Fibroblast of lung (primary cell): ENCODE results near the gene PTER. TPM values are rescaled to one million over a fixed set of nuclear protein-coding genes. Genes with fewer than 3 reads are reported as not detected.
A peak's percentile ranks its signal among the peaks of the same experiment; 100 is the strongest.

ENCODE experiments used
- DNase-seq, 2 donors: peaks; one replicate each; pipeline versions ENCODE4 v3.0.0 to v3.0.0-alpha.2; 2010; ENCODE audit warnings: low read depth in 2 of 2
- H2AFZ ChIP-seq: 2 replicates; pipeline ENCODE4 v1.5.1; 2012; ENCODE audit warnings: low read length, control low read depth, inconsistent platforms
- H3K27ac ChIP-seq: 2 replicates; pipeline ENCODE4 v1.5.1; 2011; ENCODE audit warnings: low read length, control low read depth; ENCODE audit not compliant: insufficient read depth
- H3K27me3 ChIP-seq: 2 replicates; pipeline ENCODE4 v1.5.1; 2011; ENCODE audit warnings: mild to moderate bottlenecking, low read length; ENCODE audit not compliant: control insufficient read depth, insufficient read depth
- H3K36me3 ChIP-seq: 2 replicates; pipeline ENCODE4 v1.5.1; 2011; ENCODE audit warnings: low read length; ENCODE audit not compliant: control insufficient read depth, insufficient read depth
- H3K4me1 ChIP-seq: 2 replicates; pipeline ENCODE4 v1.5.1; 2011; ENCODE audit warnings: low read length; ENCODE audit not compliant: control insufficient read depth, insufficient read depth; ENCODE audit errors: extremely low read depth
- H3K4me2 ChIP-seq: 2 replicates; pipeline ENCODE4 v1.5.1; 2011; ENCODE audit warnings: low read length, control low read depth; ENCODE audit not compliant: insufficient read depth; ENCODE audit errors: extremely low read depth
- H3K4me3 ChIP-seq, 4 experiments: fragments of 200-600 bp in 1 of 4; sonication (generic) in 1 of 4; replicated peaks in 1 of 4; 2 replicates each; pipeline ENCODE4 v1.5.1; 2011 to 2016; ENCODE audit warnings: low read length in 4 of 4, low read depth in 3 of 4, mild to moderate bottlenecking in 3 of 4, control low read depth in 2 of 4, inconsistent platforms in 1 of 4, mixed read lengths in 1 of 4; ENCODE audit not compliant: insufficient read depth in 1 of 4; ENCODE audit errors: control extremely low read depth in 1 of 4
- H3K79me2 ChIP-seq: 2 replicates; pipeline ENCODE4 v1.5.1; 2012; ENCODE audit warnings: mild to moderate bottlenecking, low read length, inconsistent platforms; ENCODE audit not compliant: control insufficient read depth, insufficient read depth
- H3K9ac ChIP-seq: 2 replicates; pipeline ENCODE4 v1.5.1; 2011; ENCODE audit warnings: mild to moderate bottlenecking, low read length, control low read depth; ENCODE audit not compliant: insufficient read depth
- H3K9me3 ChIP-seq: 2 replicates; pipeline ENCODE4 v1.5.1; 2012; ENCODE audit warnings: low read depth, low read length; ENCODE audit not compliant: control insufficient read depth, insufficient read depth
- H4K20me1 ChIP-seq: 2 replicates; pipeline ENCODE4 v1.5.1; 2011; ENCODE audit warnings: low read length; ENCODE audit not compliant: control insufficient read depth, insufficient read depth; ENCODE audit errors: extremely low read depth
- EZH2 ChIP-seq: IDR thresholded peaks from 2 replicates; pipeline ENCODE4 v1.5.1; 2012; ENCODE audit warnings: low read length, control low read depth, mild to moderate bottlenecking; ENCODE audit errors: missing control alignments
- polyA minus RNA-seq: library from RNA; depleted of rRNA, polyadenylated mRNA; stranded (reverse); fragments of >200 nt; gene quantifications from 2 replicates; pipeline ENCODE4 v1.2.3, GENCODE V29; 2011; ENCODE audit warnings: low replicate concordance
- polyA plus RNA-seq, 2 donors: library from polyadenylated mRNA; depleted of rRNA in 1 of 2; stranded (reverse) in 1 of 2; unstranded in 1 of 2; fragments of >200 nt; gene quantifications; 2 replicates each; pipeline ENCODE4 v1.2.1, GENCODE V29; 2011 to 2012; ENCODE audit warnings: missing spikeins in 1 of 2
- total RNA-seq: library from RNA; depleted of rRNA; stranded (reverse); fragments of >200 nt; gene quantifications from 2 replicates; pipeline ENCODE4 v1.2.1, GENCODE V29; 2014
- TF ChIP-seq, protein P1 (sequence below), 2 donors: IDR thresholded peaks in 1 of 2; conservative IDR thresholded peaks in 1 of 2; 1 replicate in 1 of 2; 2 replicates in 1 of 2; pipeline ENCODE4 v1.5.1; 2011 to 2012; ENCODE audit warnings: low read length in 2 of 2, control low read depth in 1 of 2, inconsistent platforms in 1 of 2, low read depth in 1 of 2, mild to moderate bottlenecking in 1 of 2

The PTER gene, protein sequence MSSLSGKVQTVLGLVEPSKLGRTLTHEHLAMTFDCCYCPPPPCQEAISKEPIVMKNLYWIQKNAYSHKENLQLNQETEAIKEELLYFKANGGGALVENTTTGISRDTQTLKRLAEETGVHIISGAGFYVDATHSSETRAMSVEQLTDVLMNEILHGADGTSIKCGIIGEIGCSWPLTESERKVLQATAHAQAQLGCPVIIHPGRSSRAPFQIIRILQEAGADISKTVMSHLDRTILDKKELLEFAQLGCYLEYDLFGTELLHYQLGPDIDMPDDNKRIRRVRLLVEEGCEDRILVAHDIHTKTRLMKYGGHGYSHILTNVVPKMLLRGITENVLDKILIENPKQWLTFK
- total RNA-seq (10.4 and 11.0 TPM in 2 replicates), polyA plus RNA-seq (7.2 and 8.8 TPM in 2 replicates), polyA minus RNA-seq (2.8 and 4.9 TPM in 2 replicates)
- polyA plus RNA-seq (2012): 4.6 and 4.7 TPM in 2 replicates

DNA sequence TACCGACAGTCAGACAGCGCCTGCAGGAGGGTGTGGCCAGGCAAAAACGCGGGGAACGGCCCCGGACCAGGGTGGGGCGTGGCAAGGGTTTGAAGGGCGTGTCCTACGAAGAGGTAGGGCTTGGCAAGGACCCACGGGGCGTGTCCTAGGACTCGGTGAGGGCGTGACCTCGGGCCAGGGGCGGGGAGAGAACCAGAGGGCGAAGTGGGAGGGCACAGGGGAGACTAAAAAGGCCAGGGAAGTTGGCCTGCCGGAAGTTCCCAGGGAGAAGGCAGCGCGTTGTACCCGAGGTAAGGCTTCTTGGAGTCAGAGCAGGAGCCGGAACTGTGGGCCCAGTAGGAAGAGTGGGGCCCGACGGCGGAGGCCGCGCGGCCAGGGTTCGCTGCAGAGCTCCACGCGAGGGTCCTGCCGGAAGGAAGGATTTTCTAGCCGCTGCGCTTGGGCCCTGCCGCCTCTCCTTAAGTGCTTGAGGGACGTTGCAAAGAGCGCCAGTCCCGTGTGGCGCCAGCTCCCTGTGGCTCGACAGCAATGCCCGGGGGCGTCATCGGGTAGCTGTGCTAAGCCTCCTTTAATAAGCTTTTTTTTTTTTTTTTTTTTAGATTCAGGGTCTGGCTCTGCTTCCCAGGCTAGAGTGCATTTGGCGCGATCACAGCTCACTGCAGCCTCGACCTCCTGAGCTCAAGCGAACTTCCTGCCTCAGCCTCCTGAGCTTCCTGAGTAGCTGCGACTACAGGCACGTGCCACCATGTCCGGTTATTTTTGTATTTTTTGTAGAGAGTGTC, at the start of gene PTER:
PTER (plus strand) TSS at position 253 of the 782 bp plus-strand sequence. CDS start 47,375 bp downstream, outside the sequence.
- peak; percentile 83 to 94 for DNase-seq
- peak within 1 kb of the TSS; percentile 68 for H3K9ac ChIP-seq
- H3K4me3 ChIP-seq: peak within 1 kb of the TSS; percentile 59 to 69 (median 68)
- H3K27me3 ChIP-seq: no peaks in the 10 kb centered on the region
- H3K27ac ChIP-seq: peak within 1 kb of the TSS; percentile 56
- H2AFZ ChIP-seq: peak within 1 kb of the TSS; percentile 94
- H3K4me1 ChIP-seq: peaks cover 6% of the 10 kb centered on the region
- no peaks in the 10 kb centered on the region for H3K36me3 ChIP-seq
- H4K20me1 ChIP-seq: no peaks in the 10 kb centered on the region
- no peaks in the 10 kb centered on the region for H3K79me2 ChIP-seq
- H3K4me2 ChIP-seq: peak within 1 kb of the TSS; percentile 67
- TF ChIP-seq, protein P1, sequence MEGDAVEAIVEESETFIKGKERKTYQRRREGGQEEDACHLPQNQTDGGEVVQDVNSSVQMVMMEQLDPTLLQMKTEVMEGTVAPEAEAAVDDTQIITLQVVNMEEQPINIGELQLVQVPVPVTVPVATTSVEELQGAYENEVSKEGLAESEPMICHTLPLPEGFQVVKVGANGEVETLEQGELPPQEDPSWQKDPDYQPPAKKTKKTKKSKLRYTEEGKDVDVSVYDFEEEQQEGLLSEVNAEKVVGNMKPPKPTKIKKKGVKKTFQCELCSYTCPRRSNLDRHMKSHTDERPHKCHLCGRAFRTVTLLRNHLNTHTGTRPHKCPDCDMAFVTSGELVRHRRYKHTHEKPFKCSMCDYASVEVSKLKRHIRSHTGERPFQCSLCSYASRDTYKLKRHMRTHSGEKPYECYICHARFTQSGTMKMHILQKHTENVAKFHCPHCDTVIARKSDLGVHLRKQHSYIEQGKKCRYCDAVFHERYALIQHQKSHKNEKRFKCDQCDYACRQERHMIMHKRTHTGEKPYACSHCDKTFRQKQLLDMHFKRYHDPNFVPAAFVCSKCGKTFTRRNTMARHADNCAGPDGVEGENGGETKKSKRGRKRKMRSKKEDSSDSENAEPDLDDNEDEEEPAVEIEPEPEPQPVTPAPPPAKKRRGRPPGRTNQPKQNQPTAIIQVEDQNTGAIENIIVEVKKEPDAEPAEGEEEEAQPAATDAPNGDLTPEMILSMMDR (conservative IDR thresholded peaks at IDR 0.05 in 1 of 2, IDR thresholded peaks at IDR 0.05 in 1 of 2; ENCODE audit: low read depth in 1 of 2, low read length in 2 of 2): no peak
- no peak for TF ChIP-seq EZH2
- no peaks in the 10 kb centered on the region for H3K9me3 ChIP-seq

DNA sequence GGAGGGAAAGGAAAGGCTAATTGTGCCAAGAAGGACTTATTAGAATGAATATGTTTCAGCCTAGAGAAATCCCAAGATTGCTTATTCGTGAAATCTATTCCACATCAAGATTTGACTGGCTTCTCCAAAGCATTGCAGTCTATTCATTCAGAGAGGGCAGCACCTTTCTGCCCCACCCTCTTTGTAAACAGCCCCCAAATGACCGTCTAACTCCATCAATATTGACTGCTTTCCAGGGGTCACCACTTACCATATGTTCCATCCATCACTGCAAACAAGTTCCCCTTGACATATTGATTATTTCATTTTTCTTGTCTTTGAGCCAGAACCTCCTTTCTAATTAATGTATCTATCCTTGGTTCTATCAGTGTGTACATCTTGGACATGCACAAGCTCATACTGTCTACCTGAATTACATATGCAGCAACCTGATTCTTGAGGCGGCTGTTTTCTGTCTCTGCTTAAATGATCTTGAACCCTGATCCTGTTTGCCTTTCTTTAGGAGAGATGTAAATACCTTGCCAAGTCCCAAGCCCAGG, 44.2 kb upstream of the PTER start:
- no peak overlapping the region for H3K4me2 ChIP-seq
- no peaks in the 10 kb centered on the region for H3K4me1 ChIP-seq
- DNase-seq: no peak
- no peaks in the 10 kb centered on the region for H4K20me1 ChIP-seq
- no peak overlapping the region for H3K4me3 ChIP-seq
- no peaks in the 10 kb centered on the region for H3K27me3 ChIP-seq
- no peak overlapping the region for H2AFZ ChIP-seq
- H3K79me2 ChIP-seq: no peaks in the 10 kb centered on the region
- no peak overlapping the region for H3K27ac ChIP-seq
- H3K9ac ChIP-seq: no peak overlapping the region
- TF ChIP-seq EZH2: no peak
- TF ChIP-seq, protein P1 (conservative IDR thresholded peaks at IDR 0.05 in 1 of 2, IDR thresholded peaks at IDR 0.05 in 1 of 2; ENCODE audit: low read depth in 1 of 2, low read length in 2 of 2): no peak
- H3K9me3 ChIP-seq: no peaks in the 10 kb centered on the region
- H3K36me3 ChIP-seq: no peaks in the 10 kb centered on the region

DNA sequence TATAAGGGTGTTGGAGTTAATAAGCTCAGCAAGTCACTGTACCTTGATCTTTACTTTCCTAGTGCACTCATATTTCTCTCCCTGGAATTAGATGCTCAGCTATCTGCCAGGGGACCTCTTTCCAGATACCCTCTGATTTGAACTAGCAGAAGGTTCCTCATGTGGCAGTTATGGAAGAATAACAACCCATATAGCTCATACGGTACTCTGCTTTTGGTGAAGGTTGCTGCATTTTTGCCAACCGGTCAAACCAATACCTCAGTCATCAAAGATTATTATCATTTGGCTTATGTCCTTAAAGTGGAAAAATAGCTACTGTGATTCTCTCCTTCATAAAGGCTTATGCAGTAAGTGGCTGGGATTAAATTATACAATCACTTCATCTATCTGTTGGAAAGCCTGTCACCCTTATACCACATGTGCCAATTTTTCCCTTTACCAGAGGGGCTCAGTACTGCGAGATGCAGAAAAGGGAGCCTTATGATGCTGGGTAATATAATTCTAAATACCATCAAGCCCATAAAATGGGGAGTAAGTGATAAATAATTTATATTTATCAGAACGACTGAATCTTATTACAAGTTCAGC, 43.4 kb upstream of the PTER start:
- no peaks in the 10 kb centered on the region for H3K9me3 ChIP-seq
- H3K36me3 ChIP-seq: no peaks in the 10 kb centered on the region
- no peaks in the 10 kb centered on the region for H4K20me1 ChIP-seq
- no peak overlapping the region for H3K4me3 ChIP-seq
- no peak overlapping the region for H3K27ac ChIP-seq
- no peak overlapping the region for H2AFZ ChIP-seq
- H3K27me3 ChIP-seq: no peaks in the 10 kb centered on the region
- H3K79me2 ChIP-seq: no peaks in the 10 kb centered on the region
- TF ChIP-seq, protein P1 (conservative IDR thresholded peaks at IDR 0.05 in 1 of 2, IDR thresholded peaks at IDR 0.05 in 1 of 2; ENCODE audit: low read depth in 1 of 2, low read length in 2 of 2): no peak
- TF ChIP-seq EZH2: no peak
- H3K4me1 ChIP-seq: no peaks in the 10 kb centered on the region
- H3K9ac ChIP-seq: no peak overlapping the region
- H3K4me2 ChIP-seq: no peak overlapping the region
- no peak for DNase-seq
